Uterus (tissue), 4 donors: ENCODE results near the gene SPATA46. TPM values are rescaled to one million over a fixed set of nuclear protein-coding genes. Genes with fewer than 3 reads are reported as not detected.

Experiments used
- DNase-seq, 2 donors: peaks; one replicate each; pipeline ENCODE4 v3.0.0-alpha.2; 2019 to 2020
- H3K27ac ChIP-seq, 2 donors: fragments of 200-600 bp; sonication (generic); 1 replicate in 1 of 2; 2 replicates in 1 of 2; pipeline ENCODE4 v1.5.1; 2016 to 2018
- H3K27me3 ChIP-seq, 2 donors: fragments of 200-600 bp; sonication (generic); one replicate each; pipeline ENCODE4 v1.5.1; 2018 to 2019; ENCODE audit warnings: control low read depth in 1 of 2
- H3K36me3 ChIP-seq, 2 donors: fragments of 200-600 bp; sonication (generic); one replicate each; pipeline ENCODE4 v1.5.1; 2019; ENCODE audit warnings: control low read depth in 1 of 2
- H3K4me1 ChIP-seq, 2 donors: fragments of 200-600 bp; sonication (generic); one replicate each; pipeline ENCODE4 v1.5.1; 2018 to 2019; ENCODE audit warnings: control low read depth in 1 of 2
- H3K4me3 ChIP-seq, 2 donors: fragments of 200-600 bp; sonication (generic); 1 replicate in 1 of 2; 2 replicates in 1 of 2; pipeline ENCODE4 v1.5.1; 2018 to 2019; ENCODE audit warnings: mild to moderate bottlenecking in 1 of 2
- H3K9me3 ChIP-seq, 2 donors: fragments of 200-600 bp; sonication (generic); one replicate each; pipeline ENCODE4 v1.5.1; 2019; ENCODE audit warnings: control low read depth in 1 of 2
- POLR2A ChIP-seq, 2 donors: fragments of 450-650 bp; IDR thresholded peaks; one replicate each; pipeline ENCODE4 v1.6.1; 2016; ENCODE audit warnings: antibody characterized with exemption in 2 of 2, mild to moderate bottlenecking in 1 of 2, moderate library complexity in 1 of 2
- intact Hi-C: fragments of 100-400 bp; cut with DNase I; formaldehyde crosslinking; loops from one replicate; pipeline ENCODE4 v1.15.1; 2023; ENCODE audit warnings: low total_unique reads
- total RNA-seq, 4 donors: library from RNA; depleted of rRNA in 3 of 4; stranded (reverse); fragments of >200 nt in 3 of 4; gene quantifications; one replicate each; pipeline versions ENCODE4 v1.1.0 to v1.2.4, GENCODE V29; 2014 to 2023
- TF ChIP-seq, protein P1 (sequence below), 4 experiments: fragments of 200-600 bp in 2 of 4; fragments of 450-650 bp in 2 of 4; sonication (generic) in 2 of 4; IDR thresholded peaks; one replicate each; pipeline ENCODE4 v1.5.1; 2016 to 2019; ENCODE audit warnings: antibody characterized with exemption in 4 of 4, mild to moderate bottlenecking in 2 of 4, moderate library complexity in 1 of 4
- donor health status: DM: yes; HTN: yes; CAD: no.

The SPATA46 gene
- total RNA-seq, 4 donors from 2014 or later, result not detected

DNA sequence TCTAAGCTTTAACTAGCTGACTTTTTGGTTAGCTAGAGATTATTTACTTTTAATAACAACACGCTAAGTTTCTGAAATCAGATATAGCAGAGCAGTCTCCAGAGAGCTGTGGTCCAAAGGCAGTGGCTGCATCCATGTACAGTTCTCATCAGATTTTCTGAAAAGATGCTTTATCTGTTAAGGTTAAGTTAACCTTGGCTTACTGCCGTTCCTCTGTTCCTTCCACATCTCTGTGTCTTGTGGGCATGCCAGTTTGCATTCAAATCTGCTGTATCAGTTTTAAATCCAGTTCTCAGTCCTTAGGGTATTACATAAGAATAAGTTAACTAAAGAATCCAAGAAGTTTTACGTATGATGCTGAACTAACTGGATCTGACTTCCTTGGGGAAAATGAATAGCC lies 46.8 kb downstream of the SPATA46 start:
- intact Hi-C loops, result no loop called here
- Histone ChIP-seq H3K36me3 (no peaks in the 10 kb centered on the region), H3K4me1 (peaks cover 0 to 5% of the 10 kb centered on the region in 2 donors), H3K9me3 (no peaks in the 10 kb centered on the region), H3K27me3 (no peaks in the 10 kb centered on the region), H3K27ac (no peak overlapping the region), H3K4me3 (no peak overlapping the region)
- no peak for DNase-seq
- no peak for TF ChIP-seq POLR2A (IDR thresholded peaks at IDR 0.05)
- TF ChIP-seq, protein P1, sequence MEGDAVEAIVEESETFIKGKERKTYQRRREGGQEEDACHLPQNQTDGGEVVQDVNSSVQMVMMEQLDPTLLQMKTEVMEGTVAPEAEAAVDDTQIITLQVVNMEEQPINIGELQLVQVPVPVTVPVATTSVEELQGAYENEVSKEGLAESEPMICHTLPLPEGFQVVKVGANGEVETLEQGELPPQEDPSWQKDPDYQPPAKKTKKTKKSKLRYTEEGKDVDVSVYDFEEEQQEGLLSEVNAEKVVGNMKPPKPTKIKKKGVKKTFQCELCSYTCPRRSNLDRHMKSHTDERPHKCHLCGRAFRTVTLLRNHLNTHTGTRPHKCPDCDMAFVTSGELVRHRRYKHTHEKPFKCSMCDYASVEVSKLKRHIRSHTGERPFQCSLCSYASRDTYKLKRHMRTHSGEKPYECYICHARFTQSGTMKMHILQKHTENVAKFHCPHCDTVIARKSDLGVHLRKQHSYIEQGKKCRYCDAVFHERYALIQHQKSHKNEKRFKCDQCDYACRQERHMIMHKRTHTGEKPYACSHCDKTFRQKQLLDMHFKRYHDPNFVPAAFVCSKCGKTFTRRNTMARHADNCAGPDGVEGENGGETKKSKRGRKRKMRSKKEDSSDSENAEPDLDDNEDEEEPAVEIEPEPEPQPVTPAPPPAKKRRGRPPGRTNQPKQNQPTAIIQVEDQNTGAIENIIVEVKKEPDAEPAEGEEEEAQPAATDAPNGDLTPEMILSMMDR (IDR thresholded peaks at IDR 0.05), result no peak

DNA sequence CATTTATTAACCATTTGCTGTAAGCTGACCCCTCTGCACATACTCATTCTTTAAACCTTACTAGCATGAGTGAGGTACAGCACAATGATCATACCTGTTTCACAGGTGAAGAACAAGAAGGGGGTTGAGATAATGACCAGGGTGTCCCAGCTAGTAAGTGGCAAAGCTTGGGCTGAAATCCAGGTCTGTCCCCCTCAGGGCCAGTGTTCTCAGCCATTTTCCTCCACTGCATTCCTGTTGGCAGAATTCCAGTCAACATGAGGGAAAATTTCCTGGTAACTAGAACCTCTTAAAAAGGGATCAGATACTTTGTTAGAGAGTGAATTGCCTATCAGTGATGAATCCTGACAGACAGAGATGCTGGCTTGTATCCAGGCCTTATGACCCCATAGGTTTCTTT lies 48.1 kb downstream of the SPATA46 start:
- no peak for DNase-seq
- no peaks in the 10 kb centered on the region for H3K9me3 ChIP-seq
- peaks cover 0 to 5% of the 10 kb centered on the region in 2 donors for H3K4me1 ChIP-seq
- no peaks in the 10 kb centered on the region for H3K27me3 ChIP-seq
- no peak overlapping the region for H3K27ac ChIP-seq
- H3K4me3 ChIP-seq, result no peak overlapping the region
- no peak for TF ChIP-seq POLR2A (IDR thresholded peaks at IDR 0.05)
- TF ChIP-seq, protein P1 (IDR thresholded peaks at IDR 0.05), result no peak
- H3K36me3 ChIP-seq, result no peaks in the 10 kb centered on the region
- intact Hi-C loops, result no loop called here

DNA sequence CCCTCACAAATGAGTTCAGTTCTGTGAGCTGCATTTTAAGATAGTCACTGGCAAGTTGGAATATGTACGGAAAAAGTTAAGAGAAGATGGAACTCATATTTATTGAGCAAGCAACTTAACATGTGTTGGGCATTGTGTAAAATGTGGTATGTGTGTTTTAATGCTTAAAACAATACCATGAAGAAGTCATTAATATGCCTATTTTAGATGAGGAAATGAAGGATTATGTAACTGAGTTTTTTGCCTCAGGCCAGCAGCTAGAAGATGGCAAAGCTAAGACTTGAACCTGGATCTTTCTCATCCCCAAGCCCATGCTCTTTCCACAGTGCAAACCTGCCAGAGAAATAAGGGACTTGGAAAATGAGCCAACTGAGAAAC lies 48.9 kb downstream of the SPATA46 start:
- Histone ChIP-seq H3K27me3 (no peaks in the 10 kb centered on the region), H3K4me3 (no peak overlapping the region), H3K36me3 (no peaks in the 10 kb centered on the region), H3K4me1 (peaks cover 0 to 5% of the 10 kb centered on the region in 2 donors), H3K9me3 (no peaks in the 10 kb centered on the region), H3K27ac (no peak overlapping the region)
- no peak for TF ChIP-seq POLR2A (IDR thresholded peaks at IDR 0.05)
- TF ChIP-seq, protein P1 (IDR thresholded peaks at IDR 0.05), result no peak
- no peak for DNase-seq
- intact Hi-C loops, result no loop called here

DNA sequence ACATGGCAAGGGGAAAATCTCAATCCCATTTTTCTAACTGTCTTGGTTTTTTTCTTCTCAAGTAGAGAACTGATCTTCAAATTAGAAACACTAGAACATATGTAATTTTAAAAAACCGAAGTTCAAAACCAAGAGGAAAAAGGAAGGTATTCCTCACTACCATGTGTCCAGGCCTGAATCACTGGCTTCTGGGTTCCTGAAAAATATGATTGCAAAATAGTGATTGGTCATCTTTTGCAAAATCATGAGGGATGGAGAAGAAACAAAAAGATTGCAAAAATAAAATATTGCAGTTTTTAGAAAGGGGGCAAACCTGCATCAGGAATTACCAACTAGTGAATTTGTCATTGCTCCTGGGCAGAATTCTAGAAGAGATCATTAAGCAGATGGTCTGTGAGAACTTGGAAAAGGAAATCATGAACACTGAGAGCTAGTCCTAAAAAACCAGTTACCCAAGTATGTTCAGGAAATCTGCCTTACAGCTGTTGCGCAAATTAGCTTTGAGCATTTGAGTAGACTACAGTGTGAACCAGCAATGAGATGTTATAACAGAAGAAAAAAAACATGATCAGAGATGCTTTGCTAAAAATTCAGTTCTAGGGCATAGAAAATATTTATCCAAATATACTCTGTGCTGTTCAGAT lies 49.4 kb downstream of the SPATA46 start:
- Histone ChIP-seq H3K4me1 (peaks cover 0 to 5% of the 10 kb centered on the region in 2 donors), H3K9me3 (no peaks in the 10 kb centered on the region), H3K27ac (no peak overlapping the region), H3K4me3 (no peak overlapping the region), H3K36me3 (no peaks in the 10 kb centered on the region), H3K27me3 (no peaks in the 10 kb centered on the region)
- DNase-seq, result no peak
- intact Hi-C loops, result no loop called here
- no peak for TF ChIP-seq POLR2A (IDR thresholded peaks at IDR 0.05)
- TF ChIP-seq, protein P1 (IDR thresholded peaks at IDR 0.05), result no peak

DNA sequence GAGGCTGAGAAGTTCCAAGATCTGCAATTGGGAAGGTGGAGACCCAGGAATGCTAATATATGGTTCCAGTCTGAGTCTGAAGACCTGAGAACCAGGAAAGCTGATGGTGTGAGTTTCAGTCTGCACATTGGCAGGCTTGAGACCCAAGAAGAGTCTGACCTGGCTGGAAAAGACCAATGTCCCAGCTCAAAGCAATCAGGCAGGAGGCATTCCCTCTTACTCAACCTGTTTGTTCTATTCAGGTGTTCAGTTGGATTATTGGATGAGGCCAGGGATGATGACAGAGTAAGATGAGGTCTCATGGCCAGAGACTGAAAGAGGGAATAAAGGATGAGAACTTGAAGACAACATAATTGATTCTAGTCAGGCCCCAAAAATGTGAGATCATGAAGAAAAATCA lies 50.1 kb downstream of the SPATA46 start:
- no peaks in the 10 kb centered on the region for H3K36me3 ChIP-seq
- H3K9me3 ChIP-seq, result no peaks in the 10 kb centered on the region
- intact Hi-C loops, result no loop called here
- H3K4me1 ChIP-seq, result peaks cover 0 to 5% of the 10 kb centered on the region in 2 donors
- no peak overlapping the region for H3K27ac ChIP-seq
- no peaks in the 10 kb centered on the region for H3K27me3 ChIP-seq
- TF ChIP-seq, protein P1 (IDR thresholded peaks at IDR 0.05), result no peak
- no peak for DNase-seq
- no peak overlapping the region for H3K4me3 ChIP-seq
